Trophoblast cell (in vitro differentiated cells and primary cell): ENCODE data around the gene VTI1A.

Experiments used
- DNase-seq, 2 donors: peaks; one replicate each; pipeline ENCODE4 v3.0.0-alpha.2; 2016
- H2AFZ ChIP-seq: 2 replicates; pipeline ENCODE4 v1.6.1; 2013; ENCODE audit warnings: low read length, moderate library complexity, mild to moderate bottlenecking; ENCODE audit not compliant: insufficient read depth, poor library complexity
- H2AK5ac ChIP-seq: 2 replicates; pipeline ENCODE4 v1.6.1; 2013; ENCODE audit warnings: mild to moderate bottlenecking, low read length
- H2BK120ac ChIP-seq: 2 replicates; pipeline ENCODE4 v1.6.1; 2013; ENCODE audit warnings: low read length, mild to moderate bottlenecking, moderate library complexity; ENCODE audit not compliant: insufficient read depth, poor library complexity
- H2BK12ac ChIP-seq: 2 replicates; pipeline ENCODE4 v1.6.1; 2013; ENCODE audit warnings: mild to moderate bottlenecking, low read length, moderate library complexity
- H2BK5ac ChIP-seq: 2 replicates; pipeline ENCODE4 v1.6.1; 2013; ENCODE audit warnings: low read length, low read depth, moderate library complexity, mild to moderate bottlenecking; ENCODE audit not compliant: poor library complexity
- H3K14ac ChIP-seq: 2 replicates; pipeline ENCODE4 v1.6.1; 2013; ENCODE audit warnings: mild to moderate bottlenecking, low read length
- H3K18ac ChIP-seq: 2 replicates; pipeline ENCODE4 v1.6.1; 2013; ENCODE audit warnings: mild to moderate bottlenecking, low read length
- H3K23ac ChIP-seq: 2 replicates; pipeline ENCODE4 v1.6.1; 2013; ENCODE audit warnings: low read length
- H3K27ac ChIP-seq: 2 replicates; pipeline ENCODE4 v1.5.1; 2013; ENCODE audit warnings: low read depth, mild to moderate bottlenecking, inconsistent platforms, low read length, moderate library complexity
- H3K27me3 ChIP-seq: 2 replicates; pipeline ENCODE4 v1.6.1; 2013; ENCODE audit warnings: inconsistent platforms, mild to moderate bottlenecking, low read length, moderate library complexity; ENCODE audit not compliant: insufficient read depth
- H3K36me3 ChIP-seq, 2 experiments: 1 replicate in 1 of 2; 2 replicates in 1 of 2; pipeline ENCODE4 v1.6.1; 2013; ENCODE audit warnings: low read length in 2 of 2, mild to moderate bottlenecking in 2 of 2, moderate library complexity in 1 of 2; ENCODE audit not compliant: insufficient read depth in 2 of 2, control insufficient read depth in 1 of 2
- H3K4ac ChIP-seq: 2 replicates; pipeline ENCODE4 v1.6.1; 2013; ENCODE audit warnings: low read depth, mild to moderate bottlenecking, low read length, moderate library complexity
- H3K4me1 ChIP-seq, 2 experiments: 1 replicate in 1 of 2; 2 replicates in 1 of 2; pipeline ENCODE4 v1.6.1; 2013; ENCODE audit warnings: low read length in 2 of 2, mild to moderate bottlenecking in 2 of 2, moderate library complexity in 1 of 2; ENCODE audit not compliant: insufficient read depth in 2 of 2, control insufficient read depth in 1 of 2
- H3K4me2 ChIP-seq: 2 replicates; pipeline ENCODE4 v1.6.1; 2013; ENCODE audit warnings: inconsistent platforms, mild to moderate bottlenecking, low read length, moderate library complexity
- H3K4me3 ChIP-seq: 2 replicates; pipeline ENCODE4 v1.5.1; 2013; ENCODE audit warnings: mild to moderate bottlenecking, low read depth, low read length, inconsistent platforms
- H3K79me1 ChIP-seq: one replicate; pipeline ENCODE4 v1.6.1; 2013; ENCODE audit warnings: low read length
- H3K79me2 ChIP-seq: 2 replicates; pipeline ENCODE4 v1.6.1; 2013; ENCODE audit warnings: low read length, mild to moderate bottlenecking; ENCODE audit not compliant: control insufficient read depth, insufficient read depth, poor library complexity
- H3K9ac ChIP-seq: 2 replicates; pipeline ENCODE4 v1.6.1; 2013; ENCODE audit warnings: mild to moderate bottlenecking, low read length
- H3K9me3 ChIP-seq: 2 replicates; pipeline ENCODE4 v1.6.1; 2013; ENCODE audit warnings: low read depth, mild to moderate bottlenecking, control low read depth, inconsistent platforms, low read length; ENCODE audit not compliant: insufficient read depth
- H4K12ac ChIP-seq: 2 replicates; pipeline ENCODE4 v1.6.1; 2013; ENCODE audit warnings: low read depth, mild to moderate bottlenecking, low read length, moderate library complexity
- H4K8ac ChIP-seq: 2 replicates; pipeline ENCODE4 v1.6.1; 2013; ENCODE audit warnings: low read depth, mild to moderate bottlenecking, low read length, moderate library complexity
- H4K91ac ChIP-seq: one replicate; pipeline ENCODE4 v1.6.1; 2013; ENCODE audit warnings: low read depth, mild to moderate bottlenecking, low read length, moderate library complexity
- WGBS: extraction: QIAGEN DNeasy Blood & Tissue Kit; methylation state at CpG from one replicate; pipeline ENCODE4 v1.1.7; 2013; ENCODE audit warnings: missing lambda C conversion rate; ENCODE audit not compliant: insufficient read length, insufficient coverage; ENCODE audit errors: extremely low coverage; 5-methylcytosine and 5-hydroxymethylcytosine counted together

VTI1A gene

DNA sequence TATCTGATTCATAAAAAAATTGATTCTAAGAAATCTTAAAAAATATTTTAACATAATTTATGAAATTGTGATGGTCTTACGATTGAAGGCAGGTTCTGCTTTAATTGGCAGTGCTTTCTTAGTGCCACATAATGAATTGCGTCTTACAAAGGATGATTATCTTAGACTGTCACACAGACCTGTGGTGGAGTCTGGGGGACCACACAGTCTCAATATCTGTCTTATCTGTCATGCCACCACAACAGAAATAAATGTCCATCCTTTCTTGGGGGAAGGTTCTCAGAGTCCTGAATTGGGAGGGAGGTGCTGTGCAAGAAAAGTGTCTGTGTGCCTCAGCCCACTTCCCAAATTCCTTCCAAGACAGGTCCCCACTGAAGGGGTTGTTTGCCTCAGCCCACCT, 34.3 kb upstream of the VTI1A start:
- H2BK120ac ChIP-seq, result no peak overlapping the region
- H3K79me1 ChIP-seq, result no peaks in the 10 kb centered on the region
- no peaks in the 10 kb centered on the region for H3K79me2 ChIP-seq
- H2BK12ac ChIP-seq, result no peak overlapping the region
- H3K9ac ChIP-seq, result no peak overlapping the region
- no peak overlapping the region for H2BK5ac ChIP-seq
- no peaks in the 10 kb centered on the region for H3K36me3 ChIP-seq
- H3K9me3 ChIP-seq, result no peaks in the 10 kb centered on the region
- no peaks in the 10 kb centered on the region for H3K27me3 ChIP-seq
- H4K8ac ChIP-seq, result no peak overlapping the region
- H3K27ac ChIP-seq, result no peak overlapping the region
- no peak overlapping the region for H4K91ac ChIP-seq
- WGBS, result no CpG with 5 or more reads among the region's 2 CpGs
- H2AK5ac ChIP-seq, result no peak overlapping the region
- H3K4me2 ChIP-seq, result no peak overlapping the region
- no peak overlapping the region for H3K4me3 ChIP-seq
- no peak overlapping the region for H2AFZ ChIP-seq
- no peak overlapping the region for H4K12ac ChIP-seq
- no peak overlapping the region for H3K18ac ChIP-seq
- DNase-seq, result no peak
- no peak overlapping the region for H3K14ac ChIP-seq
- H3K23ac ChIP-seq, result no peak overlapping the region
- H3K4ac ChIP-seq, result no peak overlapping the region
- peaks cover 0 to 2% of the 10 kb centered on the region in 2 experiments for H3K4me1 ChIP-seq

GRCh38 chr10:112421731-112422130, 25.3 kb upstream of the VTI1A start:
- Histone ChIP-seq H4K8ac (no peak overlapping the region), H4K12ac (no peak overlapping the region), H3K4me3 (no peak overlapping the region), H2BK5ac (no peak overlapping the region), H3K79me2 (no peaks in the 10 kb centered on the region), H3K9me3 (no peaks in the 10 kb centered on the region), H3K36me3 (no peaks in the 10 kb centered on the region), H3K27me3 (no peaks in the 10 kb centered on the region), H3K14ac (no peak overlapping the region), H3K27ac (no peak overlapping the region), H2BK12ac (no peak overlapping the region), H2AK5ac (no peak overlapping the region), H2BK120ac (no peak overlapping the region), H3K23ac (no peak overlapping the region), H3K4me2 (no peak overlapping the region), H3K79me1 (no peaks in the 10 kb centered on the region), H3K18ac (no peak overlapping the region), H3K9ac (no peak overlapping the region), H4K91ac (no peak overlapping the region), H2AFZ (no peak overlapping the region), H3K4me1 (no peaks in the 10 kb centered on the region), H3K4ac (no peak overlapping the region)
- WGBS, result no CpG with 5 or more reads among the region's 3 CpGs
- DNase-seq, result peak; percentile 11 to 61

DNA sequence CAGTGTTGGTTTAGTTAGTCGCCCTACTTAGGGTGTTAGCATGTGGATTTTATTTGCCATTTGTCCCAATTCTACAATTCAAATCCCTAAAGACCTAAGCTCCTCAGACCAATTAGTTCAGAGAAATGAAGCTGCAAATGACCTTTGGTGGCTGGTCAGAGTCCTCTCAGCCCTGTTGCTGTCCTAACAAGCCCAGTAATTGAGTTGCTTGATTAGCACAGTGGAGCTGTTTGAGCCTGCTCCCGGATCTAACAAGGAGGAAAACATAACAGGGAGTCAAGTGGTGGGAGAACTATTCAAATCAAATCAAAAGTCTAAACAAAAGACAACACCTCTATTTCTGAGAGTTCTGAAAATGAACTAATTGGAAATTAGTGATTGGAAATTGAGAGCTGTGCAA, 22.4 kb upstream of the VTI1A start:
- H2AK5ac ChIP-seq, result no peak overlapping the region
- H3K9me3 ChIP-seq, result no peaks in the 10 kb centered on the region
- no peaks in the 10 kb centered on the region for H3K4me1 ChIP-seq
- H3K4me3 ChIP-seq, result no peak overlapping the region
- H4K91ac ChIP-seq, result no peak overlapping the region
- WGBS, result no CpG with 5 or more reads among the region's 2 CpGs
- H2BK12ac ChIP-seq, result no peak overlapping the region
- H3K18ac ChIP-seq, result no peak overlapping the region
- peaks cover 0 to 3% of the 10 kb centered on the region in 2 experiments for H3K36me3 ChIP-seq
- no peak overlapping the region for H2BK5ac ChIP-seq
- H2AFZ ChIP-seq, result no peak overlapping the region
- H3K27me3 ChIP-seq, result no peaks in the 10 kb centered on the region
- H3K79me1 ChIP-seq, result no peaks in the 10 kb centered on the region
- H3K4me2 ChIP-seq, result no peak overlapping the region
- no peak for DNase-seq
- H3K23ac ChIP-seq, result no peak overlapping the region
- no peak overlapping the region for H3K9ac ChIP-seq
- no peak overlapping the region for H2BK120ac ChIP-seq
- H3K14ac ChIP-seq, result no peak overlapping the region
- no peak overlapping the region for H4K12ac ChIP-seq
- H4K8ac ChIP-seq, result no peak overlapping the region
- H3K27ac ChIP-seq, result no peak overlapping the region
- no peak overlapping the region for H3K4ac ChIP-seq
- H3K79me2 ChIP-seq, result no peaks in the 10 kb centered on the region

DNA sequence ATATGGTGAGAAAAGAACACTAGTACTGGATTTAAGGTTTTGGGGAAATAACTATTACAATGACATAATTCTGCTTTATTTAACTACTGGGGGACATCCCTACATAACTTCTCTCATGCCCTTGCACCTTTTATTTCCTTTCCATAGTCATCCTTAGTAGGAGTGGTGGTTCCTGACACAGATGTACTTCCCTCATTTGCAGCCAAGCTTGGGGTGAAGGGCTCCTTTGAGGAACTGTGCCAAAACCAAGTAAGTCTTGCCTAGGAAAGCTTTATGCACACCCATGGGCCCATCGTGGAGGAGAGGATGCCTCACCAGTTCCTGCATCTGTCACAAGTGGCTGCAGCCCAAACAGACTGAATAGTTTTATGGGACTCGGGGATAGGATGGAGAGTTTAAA, 20.9 kb upstream of the VTI1A start:
- DNase-seq, result no peak
- Histone ChIP-seq H3K4ac (no peak overlapping the region), H2BK120ac (no peak overlapping the region), H2BK5ac (no peak overlapping the region), H2BK12ac (no peak overlapping the region), H3K9ac (no peak overlapping the region), H4K91ac (no peak overlapping the region), H3K23ac (no peak overlapping the region), H3K79me2 (no peaks in the 10 kb centered on the region), H3K18ac (no peak overlapping the region), H3K27ac (no peak overlapping the region), H3K14ac (no peak overlapping the region), H3K36me3 (peaks cover 0 to 9% of the 10 kb centered on the region in 2 experiments), H3K27me3 (no peaks in the 10 kb centered on the region), H3K79me1 (no peaks in the 10 kb centered on the region), H4K8ac (no peak overlapping the region), H3K9me3 (no peaks in the 10 kb centered on the region), H2AFZ (no peak overlapping the region), H3K4me3 (no peak overlapping the region), H2AK5ac (no peak overlapping the region), H3K4me1 (no peaks in the 10 kb centered on the region), H3K4me2 (no peak overlapping the region), H4K12ac (no peak overlapping the region)
- no CpG with 5 or more reads among the region's 2 CpGs for WGBS
